Tibial nerve (tissue), 4 donors: ENCODE measurements around the gene NLGN2. TPM values are rescaled to one million over a fixed set of nuclear protein-coding genes. Genes with fewer than 3 reads are reported as not detected.

Experiments used
- DNase-seq, 2 donors: peaks; one replicate each; pipeline ENCODE4 v3.0.0-alpha.2; 2019; ENCODE audit warnings: low spot score in 2 of 2
- H3K27ac ChIP-seq, 4 donors: fragments of 200-600 bp; sonication (generic) in 3 of 4; one replicate each; pipeline ENCODE4 v1.5.1; 2017 to 2019; ENCODE audit warnings: mild to moderate bottlenecking in 1 of 4
- H3K27me3 ChIP-seq, 2 donors: fragments of 200-600 bp; sonication (generic) in 1 of 2; one replicate each; pipeline versions ENCODE4 v1.5.1 to v1.6.0; 2017 to 2019
- H3K36me3 ChIP-seq, 3 donors: fragments of 200-600 bp; sonication (generic); one replicate each; pipeline ENCODE4 v1.5.1; 2018 to 2019
- H3K4me1 ChIP-seq, 4 donors: fragments of 200-600 bp; sonication (generic) in 3 of 4; one replicate each; pipeline ENCODE4 v1.5.1; 2017 to 2019
- H3K4me3 ChIP-seq, 4 donors: fragments of 200-600 bp; sonication (generic) in 3 of 4; one replicate each; pipeline ENCODE4 v1.5.1; 2017 to 2019; ENCODE audit warnings: mild to moderate bottlenecking in 1 of 4, moderate library complexity in 1 of 4
- H3K9me3 ChIP-seq, 4 donors: fragments of 200-600 bp; sonication (generic) in 3 of 4; one replicate each; pipeline ENCODE4 v1.5.1; 2017 to 2019
- CTCF ChIP-seq, 5 experiments: fragments of 200-600 bp in 3 of 5; fragments of 450-650 bp in 2 of 5; sonication (generic) in 3 of 5; IDR thresholded peaks; one replicate each; pipeline ENCODE4 v1.5.1; 2016 to 2019; ENCODE audit warnings: antibody characterized with exemption in 5 of 5, mild to moderate bottlenecking in 3 of 5, moderate library complexity in 2 of 5
- EP300 ChIP-seq, 2 donors: sonication (generic); formaldehyde crosslinking; IDR thresholded peaks; one replicate each; pipeline ENCODE4 v1.6.1; 2017; ENCODE audit warnings: antibody characterized with exemption in 2 of 2, mild to moderate bottlenecking in 1 of 2
- POLR2A ChIP-seq, 2 donors: fragments of 450-650 bp; IDR thresholded peaks; one replicate each; pipeline ENCODE4 v1.6.1; 2017; ENCODE audit warnings: antibody characterized with exemption in 2 of 2, mild to moderate bottlenecking in 2 of 2, moderate library complexity in 2 of 2
- WGBS, 2 donors: methylation state at CpG; one replicate each; pipeline ENCODE4 v1.1.5; 2018; 5-methylcytosine and 5-hydroxymethylcytosine counted together
- total RNA-seq, 4 donors: library from RNA; depleted of rRNA; stranded (reverse); fragments of >200 nt; gene quantifications; one replicate each; pipeline ENCODE4 v1.1.0, GENCODE V29; 2016

NLGN2 gene
- total RNA-seq, 4 donors from 2014 or later, result 14.4 to 32.4 (median 23.9) TPM

GRCh38 chr17:7408252-7408727 is 645 bp downstream of the NLGN2 start:
- peaks cover 0 to 40% (median 0%) of the 10 kb centered on the region in 3 donors for H3K36me3 ChIP-seq
- H3K27me3 ChIP-seq, result no peaks in the 10 kb centered on the region
- H3K27ac ChIP-seq, result no peak overlapping the region
- TF ChIP-seq POLR2A (IDR thresholded peaks at IDR 0.05), result no peak
- DNase-seq, result no peak
- peaks cover 0 to 33% (median 7%) of the 10 kb centered on the region in 4 donors for H3K4me1 ChIP-seq
- 75 to 76% methylated on average over 27 to 41 of the region's 58 CpGs for WGBS, 2 donors
- H3K4me3 ChIP-seq, result no peak overlapping the region
- no peaks in the 10 kb centered on the region for H3K9me3 ChIP-seq

GRCh38 chr17:7408863-7409262 is 1.2 kb downstream of the NLGN2 start:
- TF ChIP-seq EP300 (IDR thresholded peaks at IDR 0.05) (no peak), CTCF (IDR thresholded peaks at IDR 0.05) (no peak), POLR2A (IDR thresholded peaks at IDR 0.05) (no peak)
- H3K4me1 ChIP-seq, result peaks cover 0 to 38% (median 7%) of the 10 kb centered on the region in 4 donors
- WGBS, 2 donors, result 84 to 96% methylated on average over 6 of the region's 6 CpGs
- no peaks in the 10 kb centered on the region for H3K27me3 ChIP-seq
- H3K9me3 ChIP-seq, result no peaks in the 10 kb centered on the region
- H3K36me3 ChIP-seq, result peaks cover 0 to 41% (median 0%) of the 10 kb centered on the region in 3 donors
- no peak overlapping the region for H3K27ac ChIP-seq
- no peak for DNase-seq
- H3K4me3 ChIP-seq, result no peak overlapping the region

GRCh38 chr17:7409716-7410115 is 2.1 kb downstream of the NLGN2 start:
- H3K4me1 ChIP-seq, result peaks cover 0 to 38% (median 7%) of the 10 kb centered on the region in 4 donors
- H3K4me3 ChIP-seq, result no peak overlapping the region
- H3K27me3 ChIP-seq, result no peaks in the 10 kb centered on the region
- WGBS, 2 donors, result 93 to 94% methylated on average over 6 of the region's 6 CpGs
- H3K27ac ChIP-seq, result no peak overlapping the region
- H3K36me3 ChIP-seq, result peaks cover 0 to 50% (median 0%) of the 10 kb centered on the region in 3 donors
- H3K9me3 ChIP-seq, result no peaks in the 10 kb centered on the region
- TF ChIP-seq POLR2A (IDR thresholded peaks at IDR 0.05), result no peak
- no peak for TF ChIP-seq CTCF (IDR thresholded peaks at IDR 0.05)
- no peak for TF ChIP-seq EP300 (IDR thresholded peaks at IDR 0.05)
- DNase-seq, result no peak

- Histone ChIP-seq H3K27ac (no peak overlapping the region), H3K4me3 (no peak overlapping the region), H3K36me3 (peaks cover 0 to 61% (median 0%) of the 10 kb centered on the region in 3 donors), H3K4me1 (peaks cover 0 to 28% (median 4%) of the 10 kb centered on the region in 4 donors), H3K9me3 (no peaks in the 10 kb centered on the region), H3K27me3 (no peaks in the 10 kb centered on the region)
- DNase-seq, result no peak
- no peak for TF ChIP-seq POLR2A (IDR thresholded peaks at IDR 0.05)
- no peak for TF ChIP-seq CTCF (IDR thresholded peaks at IDR 0.05)
- no peak for TF ChIP-seq EP300 (IDR thresholded peaks at IDR 0.05)
- 82 to 89% methylated on average over 25 of the region's 25 CpGs for WGBS, 2 donors
These were observed 3.2 kb downstream of the NLGN2 start for GRCh38 chr17:7410634-7411426.

- DNase-seq, result no peak
- H3K27me3 ChIP-seq, result no peaks in the 10 kb centered on the region
These were observed 3.7 kb downstream of the NLGN2 start for GRCh38 chr17:7411427-7411750.

More at GRCh38 chr17:7411427-7411750, 3.7 kb downstream of the NLGN2 start:
- H3K36me3 ChIP-seq, result peaks cover 0 to 67% (median 0%) of the 10 kb centered on the region in 3 donors
- H3K4me1 ChIP-seq, result peaks cover 0 to 22% (median 1%) of the 10 kb centered on the region in 4 donors
- no peak for TF ChIP-seq CTCF (IDR thresholded peaks at IDR 0.05)
- no peak for TF ChIP-seq POLR2A (IDR thresholded peaks at IDR 0.05)
- TF ChIP-seq EP300 (IDR thresholded peaks at IDR 0.05), result no peak
- H3K9me3 ChIP-seq, result no peaks in the 10 kb centered on the region
- WGBS, 2 donors, result 90 to 92% methylated on average over 8 of the region's 8 CpGs
- no peak overlapping the region for H3K4me3 ChIP-seq
- no peak overlapping the region for H3K27ac ChIP-seq
